ENCODE data around the gene IGDCC3.

Gene IGDCC3

DNA sequence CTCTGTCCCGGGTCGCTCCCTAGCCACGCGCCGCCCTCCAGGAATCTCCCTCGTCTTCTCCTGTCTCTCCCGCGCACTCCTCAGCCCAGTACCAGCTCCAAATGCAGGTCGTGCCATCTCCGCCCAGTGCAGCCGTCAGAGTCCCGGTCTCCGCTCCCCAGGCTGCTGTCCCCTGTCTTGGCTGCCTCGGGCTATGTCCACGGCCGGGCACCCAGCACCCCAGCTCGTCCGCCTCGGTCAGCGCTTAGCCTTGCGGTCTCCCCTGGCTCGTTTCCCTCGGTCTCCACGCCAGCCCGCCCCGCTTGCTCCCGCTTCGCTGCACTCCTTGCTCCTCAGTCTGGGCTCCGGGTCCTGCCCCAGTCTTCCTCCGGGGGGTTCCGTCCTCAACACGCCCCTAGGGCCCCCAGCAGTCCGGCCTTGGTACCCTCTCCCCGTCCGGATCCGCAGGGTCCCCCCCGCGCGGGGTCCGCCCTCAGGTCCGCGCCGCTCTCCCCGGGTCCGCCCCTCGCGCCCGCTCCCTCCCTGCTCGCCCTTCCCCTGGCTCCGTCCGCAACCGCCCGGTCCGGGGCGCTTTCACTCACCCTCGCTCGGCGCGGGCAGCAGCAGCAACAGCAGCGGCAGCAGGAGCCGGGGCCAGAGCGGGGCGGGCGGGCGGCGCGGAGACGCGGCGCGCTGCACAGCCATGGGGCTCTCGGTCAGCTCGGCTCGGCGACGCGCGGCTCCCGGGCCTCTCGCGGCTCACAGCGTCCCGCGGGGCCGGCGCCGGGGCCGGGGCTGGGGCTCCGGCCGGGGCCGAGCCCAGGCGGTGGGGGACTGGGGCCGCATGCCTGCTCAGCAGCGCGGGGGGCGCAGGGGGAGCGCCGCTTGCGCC lies 462 bp downstream of the IGDCC3 start:
- DNase-seq (ENCODE audit: low read depth) = no peak
- TF ChIP-seq, protein P1, sequence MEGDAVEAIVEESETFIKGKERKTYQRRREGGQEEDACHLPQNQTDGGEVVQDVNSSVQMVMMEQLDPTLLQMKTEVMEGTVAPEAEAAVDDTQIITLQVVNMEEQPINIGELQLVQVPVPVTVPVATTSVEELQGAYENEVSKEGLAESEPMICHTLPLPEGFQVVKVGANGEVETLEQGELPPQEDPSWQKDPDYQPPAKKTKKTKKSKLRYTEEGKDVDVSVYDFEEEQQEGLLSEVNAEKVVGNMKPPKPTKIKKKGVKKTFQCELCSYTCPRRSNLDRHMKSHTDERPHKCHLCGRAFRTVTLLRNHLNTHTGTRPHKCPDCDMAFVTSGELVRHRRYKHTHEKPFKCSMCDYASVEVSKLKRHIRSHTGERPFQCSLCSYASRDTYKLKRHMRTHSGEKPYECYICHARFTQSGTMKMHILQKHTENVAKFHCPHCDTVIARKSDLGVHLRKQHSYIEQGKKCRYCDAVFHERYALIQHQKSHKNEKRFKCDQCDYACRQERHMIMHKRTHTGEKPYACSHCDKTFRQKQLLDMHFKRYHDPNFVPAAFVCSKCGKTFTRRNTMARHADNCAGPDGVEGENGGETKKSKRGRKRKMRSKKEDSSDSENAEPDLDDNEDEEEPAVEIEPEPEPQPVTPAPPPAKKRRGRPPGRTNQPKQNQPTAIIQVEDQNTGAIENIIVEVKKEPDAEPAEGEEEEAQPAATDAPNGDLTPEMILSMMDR (IDR thresholded peaks at IDR 0.05; ENCODE audit: insufficient read depth, low read depth, low read length, missing control alignments) = no peak
- no peak overlapping the region for H3K4me3 ChIP-seq (ENCODE audit: low read depth, low read length)

DNA sequence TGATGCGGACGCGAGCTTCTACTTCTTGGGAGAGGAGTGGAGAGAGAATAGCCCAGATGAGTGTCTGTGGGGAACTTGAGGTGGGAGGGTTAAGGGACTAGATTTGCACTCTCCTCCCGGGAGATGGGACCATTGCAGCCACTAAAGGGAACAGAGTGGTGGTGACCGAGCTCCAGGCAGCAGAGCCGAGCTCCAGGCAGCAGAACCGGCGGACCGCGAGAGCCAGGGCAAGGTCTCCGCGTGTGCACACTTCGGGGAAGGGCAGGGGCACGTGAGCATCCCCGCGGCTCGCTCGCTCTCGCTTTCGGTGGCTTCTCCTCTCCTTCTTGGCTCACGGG lies 1.1 kb downstream of the IGDCC3 start:
- TF ChIP-seq, protein P1 (IDR thresholded peaks at IDR 0.05; ENCODE audit: insufficient read depth, low read depth, low read length, missing control alignments) = no peak
- DNase-seq (ENCODE audit: low read depth) = no peak
- no peak overlapping the region for H3K4me3 ChIP-seq (ENCODE audit: low read depth, low read length)

DNA sequence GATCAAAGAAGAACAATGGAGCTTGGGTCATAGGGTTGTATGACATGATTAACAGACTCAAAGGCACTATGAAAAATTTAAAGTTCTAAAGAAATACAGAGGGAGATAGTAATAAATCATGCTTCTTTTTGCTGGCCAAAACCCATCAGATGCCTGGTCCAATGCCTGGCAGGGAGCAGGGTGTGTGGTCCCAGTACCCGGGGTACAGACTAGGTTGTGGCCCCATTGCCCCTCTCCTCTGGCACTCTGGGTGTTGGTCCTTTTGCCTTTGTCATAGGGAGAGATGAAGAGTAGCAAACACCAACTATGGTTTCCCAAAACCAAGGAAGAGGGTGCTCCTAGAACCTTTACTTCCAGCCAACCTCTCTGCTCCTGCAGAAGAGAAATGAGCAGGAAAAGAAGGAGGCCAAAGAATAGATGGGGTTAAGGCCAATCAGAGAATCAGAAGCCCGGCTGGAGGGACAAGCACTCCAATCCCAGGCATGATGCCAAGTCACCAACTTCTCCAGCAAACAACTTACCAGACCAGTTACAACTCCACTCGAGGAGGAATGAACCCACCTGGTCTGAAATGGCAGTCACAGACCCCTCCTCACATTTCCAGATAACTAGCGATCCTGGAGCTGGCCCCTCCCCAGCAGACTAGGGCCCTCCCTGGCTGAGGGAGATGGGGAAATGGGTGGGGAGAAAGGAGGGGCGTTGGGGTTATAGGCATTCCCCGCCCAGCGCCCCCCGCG lies 1.8 kb downstream of the IGDCC3 start:
- H3K4me3 ChIP-seq (ENCODE audit: low read depth, low read length) = no peak overlapping the region
- no peak for DNase-seq (ENCODE audit: low read depth)
- TF ChIP-seq, protein P1 (IDR thresholded peaks at IDR 0.05; ENCODE audit: insufficient read depth, low read depth, low read length, missing control alignments) = no peak

DNA sequence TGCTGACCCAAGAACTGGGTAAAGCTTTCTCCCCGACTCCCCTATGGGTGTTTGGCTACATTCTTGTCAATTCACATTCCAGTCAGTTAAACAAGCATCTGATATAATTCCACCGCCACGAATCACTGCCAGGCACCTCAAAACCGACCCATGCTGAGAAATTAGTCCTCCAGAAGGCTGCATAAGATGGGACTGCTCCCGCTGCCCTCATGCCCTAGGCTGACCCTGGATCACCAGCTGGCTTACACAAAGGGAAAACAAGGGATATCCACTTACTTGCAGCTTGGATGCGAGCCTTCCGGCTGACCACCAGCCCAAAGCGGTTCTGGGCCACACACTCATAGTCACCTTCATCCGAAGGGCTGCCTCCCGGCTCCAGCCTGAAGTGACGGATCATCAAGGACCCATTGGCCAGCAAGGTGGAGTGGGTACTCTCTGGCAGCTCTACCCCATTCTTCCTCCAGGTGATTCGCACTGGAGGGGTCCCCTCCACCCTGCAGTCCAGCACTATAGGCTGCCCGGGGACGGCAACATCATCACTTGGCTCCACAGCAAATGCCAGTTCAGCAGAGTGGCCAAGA lies 2.9 kb downstream of the IGDCC3 start:
- DNase-seq (ENCODE audit: low read depth) = no peak
- TF ChIP-seq, protein P1 (IDR thresholded peaks at IDR 0.05; ENCODE audit: insufficient read depth, low read depth, low read length, missing control alignments) = no peak
- H3K4me3 ChIP-seq (ENCODE audit: low read depth, low read length) = no peak overlapping the region

DNA sequence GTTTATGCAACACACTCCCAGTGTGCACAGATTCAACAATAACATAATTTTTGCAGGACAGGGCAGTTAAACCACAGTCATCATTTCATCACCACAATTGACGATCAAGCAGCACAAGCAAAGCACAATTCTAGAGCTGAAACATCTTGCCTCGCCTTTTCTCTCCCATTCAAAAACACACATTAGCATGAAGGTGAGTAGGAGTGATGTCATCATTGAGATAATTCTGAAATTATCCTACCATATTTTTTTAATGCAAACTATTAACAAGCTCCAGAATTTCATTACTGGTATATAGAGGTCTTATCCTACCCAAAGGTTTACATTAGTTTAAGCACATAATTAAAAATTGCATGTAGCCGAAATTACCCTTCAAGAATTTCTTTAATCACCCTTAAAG lies 3.5 kb downstream of the IGDCC3 start:
- TF ChIP-seq, protein P1 (IDR thresholded peaks at IDR 0.05; ENCODE audit: insufficient read depth, low read depth, low read length, missing control alignments) = no peak
- H3K4me3 ChIP-seq (ENCODE audit: low read depth, low read length) = no peak overlapping the region
- DNase-seq (ENCODE audit: low read depth) = no peak

DNA sequence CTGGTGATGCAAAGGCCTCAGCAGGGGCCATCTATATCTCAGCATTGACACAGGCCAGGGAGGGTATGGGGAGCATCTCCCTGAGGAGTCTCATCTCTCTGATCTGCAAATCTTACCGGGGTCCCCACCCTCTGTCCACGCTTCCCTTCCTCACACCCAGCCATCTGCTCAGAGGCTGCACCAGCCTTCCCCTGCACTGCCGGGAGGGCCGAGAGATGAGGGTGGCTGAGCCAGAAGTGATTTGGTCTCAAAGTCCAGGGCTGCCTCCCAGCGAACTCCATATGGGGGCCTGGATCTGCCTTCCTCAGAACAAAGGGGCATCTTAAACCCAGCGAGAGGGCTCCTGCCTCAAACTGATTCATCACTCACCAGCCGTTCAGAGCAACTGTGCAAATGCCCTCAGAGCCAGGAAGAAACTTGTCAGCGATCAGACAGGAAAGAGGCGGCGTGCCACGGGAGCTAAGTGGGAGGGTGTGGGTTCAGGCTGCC lies 4.6 kb downstream of the IGDCC3 start:
- DNase-seq (ENCODE audit: low read depth) = no peak
- TF ChIP-seq, protein P1 (IDR thresholded peaks at IDR 0.05; ENCODE audit: insufficient read depth, low read depth, low read length, missing control alignments) = no peak
- no peak overlapping the region for H3K4me3 ChIP-seq (ENCODE audit: low read depth, low read length)
